AG09319 (cell line): ENCODE data around the gene IDH3A.

Source experiments
- DNase-seq: peaks from one replicate; pipeline ENCODE4 v3.0.0-alpha.2; 2010; ENCODE audit warnings: low read depth; ENCODE audit errors: extremely low read depth
- CTCF ChIP-seq: IDR thresholded peaks from 2 replicates; pipeline ENCODE4 v1.5.1; 2011; ENCODE audit warnings: low read depth, mild to moderate bottlenecking, inconsistent platforms, low read length, moderate library complexity

Gene IDH3A

GRCh38 chr15:78205337-78205736, 56.2 kb downstream of the IDH3A start:
- no peak for DNase-seq
- TF ChIP-seq CTCF, result no peak

GRCh38 chr15:78205856-78206255, 56.7 kb downstream of the IDH3A start:
- no peak for TF ChIP-seq CTCF
- no peak for DNase-seq

- TF ChIP-seq CTCF, result no peak
- no peak for DNase-seq
Measured at GRCh38 chr15:78206326-78207109, 57.4 kb downstream of the IDH3A start.

GRCh38 chr15:78207110-78207458, 57.9 kb downstream of the IDH3A start:
- DNase-seq, result no peak
- no peak for TF ChIP-seq CTCF

- no peak for TF ChIP-seq CTCF
- DNase-seq, result no peak
Measured at GRCh38 chr15:78207641-78208340, 58.6 kb downstream of the IDH3A start.

GRCh38 chr15:78208341-78208844, 59.2 kb downstream of the IDH3A start:
- DNase-seq, result no peak
- TF ChIP-seq CTCF, result no peak

GRCh38 chr15:78208887-78209645, 59.9 kb downstream of the IDH3A start:
- DNase-seq, result no peak

More at GRCh38 chr15:78208887-78209645, 59.9 kb downstream of the IDH3A start:
- TF ChIP-seq CTCF, result no peak
